ENCODE data around the gene RNF39. TPM values are rescaled to one million over a fixed set of nuclear protein-coding genes. Genes with fewer than 3 reads are reported as not detected.

RNF39 gene
- total and polyA plus RNA-seq, 2 donors (not counting 3 experiments of a cell fraction or from before 2014, with no cell fraction given), result not detected

GRCh38 chr6:30020626-30021025 is 54.9 kb downstream of the RNF39 start:
- POLR2A ChIA-PET, result no interaction called here
- FAIRE-seq (no peak), DNase-seq (ENCODE audit: low read depth, low spot score) (no peak)
- TF ChIP-seq EZH2 (IDR thresholded peaks at IDR 0.05; ENCODE audit: borderline replicate concordance, low read depth, low read length, severe bottlenecking), result no peak
- no peak for TF ChIP-seq POLR2A (IDR thresholded peaks at IDR 0.05; ENCODE audit: low read depth, low read length)
- H3K36me3 ChIP-seq (ENCODE audit: control insufficient read depth in 2 of 2, extremely low read depth in 1 of 2, insufficient read depth in 2 of 2, low read length in 2 of 2), result no peaks in the 10 kb centered on the region
- no peaks in the 10 kb centered on the region for H3K9me3 ChIP-seq (replicated peaks; ENCODE audit: control insufficient read depth, insufficient read depth, low read length)
- H3K9ac ChIP-seq (replicated peaks; ENCODE audit: extremely low read depth, insufficient read depth, low read length), result no peak overlapping the region
- no peaks in the 10 kb centered on the region for H3K9me1 ChIP-seq (replicated peaks; ENCODE audit: control insufficient read depth, extremely low read depth, insufficient read depth, low read length)
- dilution Hi-C loops (cut with MboI; ENCODE audit: extremely low pct_ligation_motif_present, low sequenced_read_pairs), result no loop called here
- H2AFZ ChIP-seq (ENCODE audit: low read depth, low read length), result no peak overlapping the region
- no TSS peak for BruUV-seq (replicated peaks)
- H3K4me1 ChIP-seq (ENCODE audit: control insufficient read depth, extremely low read depth, insufficient read depth, low read length), result no peaks in the 10 kb centered on the region
- H3K4me3 ChIP-seq (replicated peaks in 1 of 3; ENCODE audit: insufficient read depth in 1 of 3, low read depth in 1 of 3, low read length in 3 of 3), result no peak overlapping the region
- H3K27me3 ChIP-seq (ENCODE audit: control insufficient read depth in 2 of 2, insufficient read depth in 2 of 2, low read length in 2 of 2), result no peaks in the 10 kb centered on the region
- no peak overlapping the region for H3K27ac ChIP-seq (ENCODE audit: insufficient read depth, low read depth, low read length)
- no peak overlapping the region for H3K4me2 ChIP-seq (ENCODE audit: insufficient read depth, low read length)
- no peaks in the 10 kb centered on the region for H4K20me1 ChIP-seq (replicated peaks; ENCODE audit: control insufficient read depth, extremely low read depth, insufficient read depth, low read length)
- CTCF ChIA-PET, result interaction anchor here (1.6 kb wide), 1 partner anchor 111 kb away, joined by 3 read pairs; no protein-coding TSS in a partner anchor
- H3K79me2 ChIP-seq (ENCODE audit: control insufficient read depth, insufficient read depth, low read length), result no peaks in the 10 kb centered on the region
- intact Hi-C loops (cut with micrococcal nuclease), result loop anchor here (10.0 kb wide), 1 partner anchor 154 kb away; no protein-coding TSS in a partner anchor

Small RNAs within 50 kb of the gene (small RNA-seq; reads per million reads assigned to genes)
- gene RF02218 (ENCODE audit: insufficient read depth, insufficient read length, low read depth, low replicate concordance) (not detected), gene RF02219 (ENCODE audit: insufficient read depth, insufficient read length, low read depth, low replicate concordance) (not detected), gene RF02220 (ENCODE audit: insufficient read depth, insufficient read length, low read depth, low replicate concordance) (not detected)

Other genes with a start within 250 kb of the RNF39 start
- gene HLA-G, start 247.9 kb downstream of the RNF39 start, total RNA-seq, result 0.24 TPM in 1 of 2 replicates, not detected in the other
- gene HLA-G, start 247.9 kb downstream of the RNF39 start, polyA plus RNA-seq, result not detected in 2 replicates
- gene HLA-A, start 133.2 kb downstream of the RNF39 start, total RNA-seq, result 153 and 294 TPM in 2 replicates
- gene HLA-A, start 133.2 kb downstream of the RNF39 start, polyA plus RNA-seq, result 822 and 905 TPM in 2 replicates
- 32.5 and 42.5 TPM in 2 replicates for gene POLR1H, start 14.5 kb downstream of the RNF39 start, total RNA-seq
- 65.3 and 66.7 TPM in 2 replicates for gene POLR1H, start 14.5 kb downstream of the RNF39 start, polyA plus RNA-seq
- gene PPP1R11, start 8.6 kb downstream of the RNF39 start, total RNA-seq, result 32.4 and 37.6 TPM in 2 replicates
- 43.0 and 44.1 TPM in 2 replicates for gene PPP1R11, start 8.6 kb downstream of the RNF39 start, polyA plus RNA-seq
- gene TRIM31, start 37.3 kb upstream of the RNF39 start, total RNA-seq, result not detected in 2 replicates
- gene TRIM31, start 37.3 kb upstream of the RNF39 start, polyA plus RNA-seq, result not detected in 2 replicates
- not detected in 2 replicates for gene TRIM40, start 60.4 kb upstream of the RNF39 start, total RNA-seq
- not detected in 2 replicates for gene TRIM40, start 60.4 kb upstream of the RNF39 start, polyA plus RNA-seq
- not detected in 2 replicates for gene TRIM10, start 85.4 kb upstream of the RNF39 start, total RNA-seq
- gene TRIM10, start 85.4 kb upstream of the RNF39 start, polyA plus RNA-seq, result not detected in 2 replicates
- not detected in 2 replicates for gene TRIM15, start 87.8 kb upstream of the RNF39 start, total RNA-seq
- gene TRIM15, start 87.8 kb upstream of the RNF39 start, polyA plus RNA-seq, result not detected in 2 replicates
- 34.5 and 35.0 TPM in 2 replicates for gene TRIM26, start 137.6 kb upstream of the RNF39 start, total RNA-seq
- 30.4 and 30.9 TPM in 2 replicates for gene TRIM26, start 137.6 kb upstream of the RNF39 start, polyA plus RNA-seq